Astrocyte of the spinal cord (primary cell): ENCODE data around the gene B4GALNT1.
A peak's percentile ranks its signal among the peaks of the same experiment; 100 is the strongest.
"Not testable (repeated sequence)": the region's sequence is repeated elsewhere in the genome, so short reads cannot be mapped to it uniquely, and the experiment has no call there.

ENCODE experiments used
- DNase-seq: peaks from one replicate; pipeline ENCODE4 v3.0.0; 2011; ENCODE audit warnings: low read depth, low spot score
- H3K4me3 ChIP-seq: 2 replicates; pipeline ENCODE4 v1.5.1; 2011; ENCODE audit warnings: low read depth, mild to moderate bottlenecking, low read length, moderate library complexity
- CTCF ChIP-seq: IDR thresholded peaks from 2 replicates; pipeline ENCODE4 v1.5.1; 2012; ENCODE audit warnings: low read depth, mild to moderate bottlenecking, low read length, inconsistent platforms
- in situ Hi-C: cut with HindIII; loops from 2 replicates; pipeline ENCODE4 v1.10.0; 2017; ENCODE audit warnings: low sequenced_read_pairs

Gene B4GALNT1

GRCh38 chr12:57661376-57661775 lies 28.4 kb upstream of the B4GALNT1 start:
- no peak overlapping the region for H3K4me3 ChIP-seq
- no peak for TF ChIP-seq CTCF
- in situ Hi-C loops = no loop called here
- DNase-seq = no peak

GRCh38 chr12:57658890-57659289 lies 25.9 kb upstream of the B4GALNT1 start:
- TF ChIP-seq CTCF = no peak
- H3K4me3 ChIP-seq = no peak overlapping the region
- in situ Hi-C loops = no loop called here
- DNase-seq = no peak

- H3K4me3 ChIP-seq = no peak overlapping the region
- no peak for DNase-seq
- in situ Hi-C loops = no loop called here
- TF ChIP-seq CTCF = no peak
These were observed 24.7 kb upstream of the B4GALNT1 start for GRCh38 chr12:57657744-57658143.

- H3K4me3 ChIP-seq, in situ Hi-C loops, DNase-seq: not testable (repeated sequence)
These were observed 23.4 kb upstream of the B4GALNT1 start for GRCh38 chr12:57656408-57656807.

GRCh38 chr12:57655541-57656240 lies 22.7 kb upstream of the B4GALNT1 start:
- in situ Hi-C loops = no loop called here
- DNase-seq = no peak
- TF ChIP-seq CTCF = no peak
- no peak overlapping the region for H3K4me3 ChIP-seq

- H3K4me3 ChIP-seq = no peak overlapping the region
- in situ Hi-C loops = no loop called here
- TF ChIP-seq CTCF = no peak
- DNase-seq = no peak
These were observed 21.0 kb upstream of the B4GALNT1 start for GRCh38 chr12:57654042-57654441.

GRCh38 chr12:57646659-57647049 lies 13.7 kb upstream of the B4GALNT1 start:
- DNase-seq, in situ Hi-C loops: not testable (repeated sequence)

GRCh38 chr12:57645990-57646658 lies 13.1 kb upstream of the B4GALNT1 start:
- in situ Hi-C loops, H3K4me3 ChIP-seq: not testable (repeated sequence)
- DNase-seq = peak; percentile 50

More at GRCh38 chr12:57646659-57647049, 13.7 kb upstream of the B4GALNT1 start:
- H3K4me3 ChIP-seq = not testable (repeated sequence)
